Measurements from ENCODE around the gene TRMT61A.
"Not testable (repeated sequence)": the region's sequence is repeated elsewhere in the genome, so short reads cannot be mapped to it uniquely, and the experiment has no call there.

The TRMT61A gene

GRCh38 chr14:103509864-103510723 is 18.9 kb upstream of the TRMT61A start:
- Histone ChIP-seq H3K36me3 (peaks cover 10 to 63% (median 45%) of the 10 kb centered on the region in 3 donors), H3K27ac (no peak overlapping the region), H3K4me1 (peaks cover 0 to 22% (median 20%) of the 10 kb centered on the region in 4 donors), H3K9me3 (no peaks in the 10 kb centered on the region), H3K27me3 (no peaks in the 10 kb centered on the region), H3K4me3 (no peak overlapping the region)
- peak in 1 of 2 donors; percentile 54 for DNase-seq
- no peak for TF ChIP-seq CTCF (IDR thresholded peaks at IDR 0.05)
- intact Hi-C loops (cut with DNase I; ENCODE audit: low total_unique reads), result no loop called here

GRCh38 chr14:103510724-103511693 is 18.0 kb upstream of the TRMT61A start:
- Histone ChIP-seq H3K9me3 (no peaks in the 10 kb centered on the region), H3K36me3 (peaks cover 8 to 54% (median 36%) of the 10 kb centered on the region in 3 donors), H3K4me3 (no peak overlapping the region), H3K27me3 (no peaks in the 10 kb centered on the region), H3K4me1 (peaks cover 0 to 22% (median 20%) of the 10 kb centered on the region in 4 donors), H3K27ac (no peak overlapping the region)
- intact Hi-C loops (cut with DNase I; ENCODE audit: low total_unique reads), result no loop called here
- peak in 1 of 2 donors; percentile 65 for DNase-seq
- TF ChIP-seq CTCF (IDR thresholded peaks at IDR 0.05), result no peak

GRCh38 chr14:103512180-103512579 is 16.8 kb upstream of the TRMT61A start:
- H3K27me3 ChIP-seq; H3K9me3 ChIP-seq; intact Hi-C loops (cut with DNase I; ENCODE audit: low total_unique reads): not testable (repeated sequence)
- Histone ChIP-seq H3K4me1 (peaks cover 0 to 22% (median 20%) of the 10 kb centered on the region in 4 donors), H3K27ac (peak overlapping the region; percentile 90), H3K36me3 (peaks cover 8 to 42% (median 32%) of the 10 kb centered on the region in 3 donors), H3K4me3 (peak overlapping the region in 1 of 2 donors; percentile 16)
- peak in 1 of 2 donors; percentile 45 for DNase-seq

GRCh38 chr14:103512701-103513611 is 16.0 kb upstream of the TRMT61A start:
- Histone ChIP-seq H3K4me3 (peak overlapping the region in 1 of 2 donors; percentile 16), H3K9me3 (no peaks in the 10 kb centered on the region), H3K27me3 (no peaks in the 10 kb centered on the region), H3K27ac (peak overlapping the region; percentile 90), H3K4me1 (peaks cover 0 to 25% (median 22%) of the 10 kb centered on the region in 4 donors), H3K36me3 (peaks cover 8 to 35% (median 29%) of the 10 kb centered on the region in 3 donors)
- TF ChIP-seq CTCF (IDR thresholded peaks at IDR 0.05), result peak in 1 of 2 experiments; percentile 31
- DNase-seq, result peak; percentile 71 to 94
- intact Hi-C loops (cut with DNase I; ENCODE audit: low total_unique reads), result no loop called here

GRCh38 chr14:103514596-103515421 is 14.2 kb upstream of the TRMT61A start:
- H3K36me3 ChIP-seq, result peaks cover 6 to 20% (median 15%) of the 10 kb centered on the region in 3 donors
- H3K27me3 ChIP-seq, result no peaks in the 10 kb centered on the region
- peaks cover 0 to 43% (median 40%) of the 10 kb centered on the region in 4 donors for H3K4me1 ChIP-seq
- no peak for TF ChIP-seq CTCF (IDR thresholded peaks at IDR 0.05)
- H3K27ac ChIP-seq, result peak overlapping the region; percentile 28 to 90
- no peak overlapping the region for H3K4me3 ChIP-seq
- intact Hi-C loops (cut with DNase I; ENCODE audit: low total_unique reads), result no loop called here
- no peaks in the 10 kb centered on the region for H3K9me3 ChIP-seq
- peak in 1 of 2 donors; percentile 60 for DNase-seq

All from tibial artery (tissue), 4 donors.